ENCODE results near the gene MAL.

DNA sequence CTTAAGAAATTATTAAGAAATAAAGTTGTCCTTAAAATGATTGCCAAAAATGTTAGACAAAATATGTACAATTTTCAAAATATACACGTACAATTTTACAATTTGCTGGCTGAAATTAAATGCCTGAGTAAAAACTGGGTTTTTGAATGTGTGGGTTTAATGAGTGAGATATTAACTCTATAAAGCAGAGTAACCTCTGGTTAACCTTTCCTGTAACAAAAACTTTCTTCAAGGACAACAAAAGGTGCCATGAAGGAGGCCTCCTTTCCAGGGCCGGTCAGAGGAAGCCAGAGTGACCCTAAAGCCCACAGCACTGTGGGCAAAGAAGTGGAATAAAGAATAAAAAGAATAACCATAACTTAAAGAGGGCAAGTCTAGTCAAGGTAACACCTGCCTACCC is 16.5 kb upstream of the MAL start:
- TF ChIP-seq CTCF (conservative IDR thresholded peaks at IDR 0.05) (no peak), ZFX (IDR thresholded peaks at IDR 0.05) (no peak)

Data from C4-2B (cell line).